ENCODE results near the gene DGKK.

- TF ChIP-seq, protein P1, sequence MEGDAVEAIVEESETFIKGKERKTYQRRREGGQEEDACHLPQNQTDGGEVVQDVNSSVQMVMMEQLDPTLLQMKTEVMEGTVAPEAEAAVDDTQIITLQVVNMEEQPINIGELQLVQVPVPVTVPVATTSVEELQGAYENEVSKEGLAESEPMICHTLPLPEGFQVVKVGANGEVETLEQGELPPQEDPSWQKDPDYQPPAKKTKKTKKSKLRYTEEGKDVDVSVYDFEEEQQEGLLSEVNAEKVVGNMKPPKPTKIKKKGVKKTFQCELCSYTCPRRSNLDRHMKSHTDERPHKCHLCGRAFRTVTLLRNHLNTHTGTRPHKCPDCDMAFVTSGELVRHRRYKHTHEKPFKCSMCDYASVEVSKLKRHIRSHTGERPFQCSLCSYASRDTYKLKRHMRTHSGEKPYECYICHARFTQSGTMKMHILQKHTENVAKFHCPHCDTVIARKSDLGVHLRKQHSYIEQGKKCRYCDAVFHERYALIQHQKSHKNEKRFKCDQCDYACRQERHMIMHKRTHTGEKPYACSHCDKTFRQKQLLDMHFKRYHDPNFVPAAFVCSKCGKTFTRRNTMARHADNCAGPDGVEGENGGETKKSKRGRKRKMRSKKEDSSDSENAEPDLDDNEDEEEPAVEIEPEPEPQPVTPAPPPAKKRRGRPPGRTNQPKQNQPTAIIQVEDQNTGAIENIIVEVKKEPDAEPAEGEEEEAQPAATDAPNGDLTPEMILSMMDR (IDR thresholded peaks at IDR 0.05): no peak
- TF ChIP-seq POLR2A (IDR thresholded peaks at IDR 0.05): no peak
Observed at GRCh38 chrX:50497114-50497513, 26.5 kb upstream of the DGKK start.
